ENCODE measurements around the gene ABLIM1.

ABLIM1 gene

DNA sequence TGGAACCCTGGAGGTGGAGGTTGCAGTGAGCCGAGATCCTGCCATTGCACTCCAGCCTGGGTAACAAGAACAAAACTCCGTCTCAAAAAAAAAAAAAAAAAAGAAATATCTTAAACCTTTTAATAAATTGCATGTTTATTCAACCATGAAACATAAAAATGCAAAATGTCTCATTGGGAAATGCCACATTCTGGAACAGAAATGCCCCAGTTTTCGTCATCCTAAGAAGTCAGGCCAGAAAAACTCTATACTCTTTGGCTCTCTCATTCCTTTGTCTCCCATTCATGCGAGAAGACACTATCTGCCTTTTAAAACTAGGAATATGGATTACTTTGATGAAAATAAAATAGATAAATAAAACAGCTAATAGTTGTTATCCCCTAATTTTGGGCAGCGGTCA is 21.5 kb upstream of the ABLIM1 start:
- peak; percentile 19 for DNase-seq (ENCODE audit: low read depth)

DNA sequence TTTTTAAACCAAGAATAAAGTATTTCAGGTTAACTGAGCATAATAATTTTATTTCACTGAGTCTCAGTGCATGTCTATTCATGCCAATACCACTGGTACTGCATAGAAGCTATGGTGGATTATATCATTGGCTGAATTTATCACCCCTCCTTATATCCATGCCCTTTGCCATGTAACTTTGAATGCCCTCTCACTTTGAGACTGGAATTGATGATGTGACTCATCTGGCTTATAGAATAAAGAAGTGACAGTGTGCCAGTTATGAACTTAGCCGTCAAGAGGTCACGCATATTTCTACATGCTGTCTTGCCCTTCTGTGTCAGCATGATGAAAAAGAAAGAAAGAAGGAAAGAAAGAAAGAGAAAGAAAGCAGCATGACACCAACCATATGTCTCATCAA is 20.7 kb upstream of the ABLIM1 start:
- DNase-seq (ENCODE audit: low read depth) = no peak

DNA sequence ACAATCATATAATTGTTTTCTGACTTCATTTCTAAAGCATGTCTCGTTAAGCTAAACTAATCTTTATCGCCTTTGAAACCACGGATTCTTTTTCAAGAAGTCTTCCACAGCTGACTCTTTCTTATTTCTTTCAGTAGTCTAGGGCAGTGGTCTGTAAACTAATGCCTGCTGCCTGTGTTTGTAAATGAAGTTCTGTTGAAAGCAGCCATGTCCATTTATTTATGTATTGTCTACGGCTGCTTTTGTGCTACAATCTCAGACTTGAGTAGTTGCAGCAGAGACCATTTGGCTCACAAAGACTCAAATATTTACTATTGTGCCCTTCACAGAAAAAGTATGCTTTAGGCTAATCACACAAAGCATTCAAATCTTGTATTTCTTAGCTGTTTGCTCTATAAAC is 20.3 kb upstream of the ABLIM1 start:
- DNase-seq (ENCODE audit: low read depth) = no peak

DNA sequence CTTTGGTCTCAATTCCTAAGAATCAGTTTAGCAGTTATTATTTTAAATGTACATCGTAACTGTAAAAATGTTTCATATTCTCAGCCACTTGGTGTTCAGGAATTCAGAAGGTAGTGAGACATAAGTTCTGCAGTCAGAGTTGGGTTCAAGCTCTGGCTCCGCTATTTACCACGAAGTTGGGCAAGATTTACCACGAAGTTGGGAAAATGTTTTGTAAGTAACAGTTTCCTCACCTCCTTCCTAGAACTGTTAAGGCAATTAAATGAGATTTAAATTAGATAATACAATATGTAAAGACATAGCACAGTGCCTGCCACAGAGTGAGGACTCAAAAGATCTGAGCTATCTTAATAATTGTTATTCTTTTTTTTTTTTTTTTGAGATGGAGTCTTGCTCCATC is 16.3 kb upstream of the ABLIM1 start:
- no peak for DNase-seq (ENCODE audit: low read depth)

DNA sequence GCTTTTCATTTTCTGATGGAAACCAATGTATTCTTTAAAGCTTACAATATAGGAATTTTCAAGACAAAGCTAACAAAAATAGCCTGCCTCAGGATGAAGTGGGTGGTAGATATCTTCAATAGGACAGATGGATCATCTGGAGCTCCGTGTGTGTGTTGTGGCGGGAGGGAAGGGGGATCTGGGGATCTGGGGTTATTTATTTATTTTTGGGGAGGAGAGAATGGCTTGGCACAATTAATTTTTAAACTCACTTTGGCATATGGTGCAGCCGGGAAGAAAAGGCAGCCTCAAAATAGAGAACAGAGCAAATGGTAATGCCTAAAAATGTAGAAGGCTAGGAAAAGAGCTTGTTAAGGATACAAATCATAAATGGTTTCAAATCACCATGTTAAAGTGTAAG is 11.6 kb upstream of the ABLIM1 start:
- DNase-seq (ENCODE audit: low read depth) = no peak

DNA sequence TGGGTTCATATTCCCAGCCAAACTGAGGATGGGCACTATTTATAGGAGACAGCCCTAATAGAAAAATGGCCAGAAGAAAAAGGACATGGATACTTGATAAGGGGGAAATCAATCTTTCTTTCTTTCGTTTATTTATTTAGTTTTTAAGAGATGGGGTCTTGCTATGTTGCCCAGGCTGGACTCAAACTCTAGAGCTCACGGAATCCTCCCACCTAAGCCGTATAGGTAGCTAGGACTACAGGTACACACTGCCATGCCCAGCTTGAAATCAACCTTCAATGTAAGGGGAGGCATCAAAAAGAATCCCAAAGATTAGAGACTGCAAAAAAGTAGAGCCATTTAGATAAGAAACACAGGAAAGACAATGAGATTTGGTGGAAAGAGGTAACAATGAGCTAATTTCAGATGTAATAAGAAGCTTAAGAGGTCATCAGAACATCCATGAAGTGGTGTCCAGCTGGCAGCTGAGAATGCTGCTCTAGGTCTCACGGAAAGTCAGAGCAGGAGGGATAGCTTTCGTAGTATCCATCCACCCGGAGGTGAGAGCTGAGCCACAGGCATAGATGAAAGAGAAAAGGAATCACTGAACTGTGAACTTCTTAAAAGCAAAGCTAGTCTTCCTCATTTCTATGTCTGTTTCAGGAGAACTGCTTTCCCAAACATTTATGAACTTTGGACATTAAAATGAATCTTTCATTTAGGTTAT is 10.5 kb upstream of the ABLIM1 start:
- no peak for DNase-seq (ENCODE audit: low read depth)

DNA sequence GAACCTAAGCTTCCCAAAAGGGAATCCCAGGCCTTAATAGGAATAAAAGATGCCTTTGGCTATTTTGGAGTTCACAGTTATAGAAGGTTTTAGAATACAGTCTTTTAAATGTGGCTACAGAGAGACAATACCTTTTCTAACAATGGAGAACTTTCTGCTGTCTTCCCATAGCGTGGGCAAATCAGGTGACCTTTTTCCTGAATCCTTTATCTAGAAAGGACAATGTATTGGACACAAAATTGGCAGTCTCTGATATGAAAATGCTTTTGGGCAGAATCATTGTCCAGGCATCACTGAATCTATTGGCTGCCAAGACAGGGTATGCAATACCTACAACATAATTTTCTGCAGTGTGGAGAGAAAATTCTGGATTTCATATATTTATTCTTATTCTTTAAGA is 7.8 kb upstream of the ABLIM1 start:
- DNase-seq (ENCODE audit: low read depth) = no peak

DNA sequence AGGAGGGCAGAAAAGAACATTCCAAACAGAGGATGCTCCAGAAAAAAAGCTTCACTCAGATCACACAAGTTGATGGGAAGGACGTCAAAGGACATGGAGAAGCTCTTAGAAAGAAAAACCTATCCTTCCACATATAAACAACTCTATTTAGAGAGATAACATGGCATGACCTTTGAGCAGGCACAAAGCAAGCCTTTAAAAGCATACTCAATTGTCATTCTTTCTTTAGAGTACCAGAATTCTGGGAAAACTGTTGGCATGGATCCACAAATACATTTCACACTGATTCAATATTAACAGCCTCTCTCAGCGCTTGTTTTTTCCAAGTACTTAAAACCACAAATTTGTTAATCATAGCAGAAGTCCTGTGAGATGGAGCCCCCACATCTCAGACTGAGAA is 7.3 kb upstream of the ABLIM1 start:
- DNase-seq (ENCODE audit: low read depth) = no peak

DNA sequence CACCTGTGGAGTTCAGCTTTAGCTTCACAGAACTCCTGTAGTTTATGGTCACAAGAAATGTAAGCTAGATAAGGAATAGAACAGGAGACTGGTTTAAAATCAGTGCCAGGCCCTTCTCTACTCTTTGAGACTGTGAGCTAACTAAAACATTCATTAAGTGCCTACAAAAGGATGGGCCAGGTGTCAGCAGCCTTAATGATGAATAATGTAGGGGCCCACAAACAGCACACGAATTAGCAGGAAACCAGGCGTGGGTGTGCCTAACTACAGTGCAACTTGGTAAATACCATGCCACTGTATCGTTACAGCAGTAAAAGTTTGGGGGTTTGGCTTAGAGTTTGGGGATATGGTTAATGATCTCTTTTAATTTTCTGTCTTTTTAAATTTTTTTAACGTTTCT is 6.1 kb upstream of the ABLIM1 start:
- no peak for DNase-seq (ENCODE audit: low read depth)

DNA sequence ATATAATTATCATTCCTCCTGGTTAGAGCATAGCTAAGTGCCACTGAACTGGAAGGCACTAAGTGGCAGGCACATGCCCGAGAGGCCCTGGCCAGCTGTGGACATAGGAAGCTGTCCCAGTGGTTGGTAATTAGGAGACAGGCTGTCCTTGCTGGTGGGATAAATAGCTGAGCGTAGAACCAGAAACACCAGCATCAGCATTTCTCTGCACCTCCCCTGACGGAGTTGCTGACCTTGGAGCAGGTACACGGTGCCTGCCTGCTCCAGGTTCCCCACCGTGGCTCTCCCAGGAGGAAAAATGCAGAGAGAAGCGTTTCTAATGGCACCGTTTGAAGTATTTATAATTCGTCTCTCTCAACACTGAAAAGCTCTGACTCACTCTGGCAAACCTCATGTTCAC is 5.6 kb upstream of the ABLIM1 start:
- no peak for DNase-seq (ENCODE audit: low read depth)

DNA sequence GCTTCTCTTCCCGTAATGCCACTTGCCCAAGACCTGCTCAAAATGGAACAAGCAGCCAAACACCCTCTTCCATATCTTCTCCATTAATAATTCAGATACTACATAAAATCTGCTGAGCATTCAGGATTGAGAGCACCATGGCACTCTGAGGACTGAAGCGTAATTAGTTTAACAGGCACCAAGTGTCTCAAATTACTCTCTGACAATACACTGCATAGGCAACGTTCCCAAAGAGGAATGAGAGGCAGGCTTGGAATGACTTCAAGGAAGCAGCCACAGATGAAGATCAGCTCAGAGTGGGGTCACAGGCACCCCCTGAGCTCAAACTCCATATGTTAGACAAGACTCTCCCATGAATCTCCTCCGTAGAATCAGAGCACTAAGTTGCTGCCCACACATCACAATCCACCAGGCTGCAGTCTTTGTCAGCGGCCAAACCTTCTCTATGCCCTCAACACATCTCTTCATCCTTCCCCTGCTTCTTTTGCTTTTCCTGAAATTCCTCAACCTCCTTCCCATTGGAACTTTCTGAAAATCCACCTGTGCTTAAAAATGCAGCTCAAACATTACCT is 4.7 kb upstream of the ABLIM1 start:
- DNase-seq (ENCODE audit: low read depth) = no peak

DNA sequence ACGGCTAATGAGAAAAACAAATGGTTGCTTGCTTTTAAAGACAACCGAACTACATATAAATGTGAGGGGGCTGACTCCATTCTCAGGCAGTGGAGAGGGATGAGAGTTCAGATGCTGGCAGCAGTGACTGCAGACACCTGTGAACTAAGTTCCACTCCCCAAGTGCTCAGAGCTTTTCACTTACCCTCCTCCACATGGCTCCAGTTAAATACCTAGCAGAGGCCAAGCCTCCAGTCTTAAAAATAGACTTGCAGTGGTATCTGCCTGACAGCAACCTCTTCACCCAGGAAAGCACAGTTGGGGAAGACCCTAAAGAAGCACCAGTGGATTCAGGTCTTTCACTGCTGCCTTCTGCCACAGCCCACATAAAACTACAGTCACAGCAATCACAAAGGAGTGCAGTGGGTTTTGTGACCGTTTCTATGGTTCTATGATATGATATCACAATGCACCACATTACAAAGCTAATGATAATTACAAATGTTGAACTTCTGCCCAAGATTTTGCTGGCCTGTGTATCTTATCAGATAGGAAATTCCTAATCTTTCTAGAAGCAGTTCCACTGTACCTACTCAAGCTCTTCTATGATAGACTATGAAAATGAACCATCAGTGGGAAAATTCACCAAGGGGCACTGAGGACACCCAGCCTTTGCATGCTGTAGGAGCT is 3.3 kb upstream of the ABLIM1 start:
- no peak for DNase-seq (ENCODE audit: low read depth)

DNA sequence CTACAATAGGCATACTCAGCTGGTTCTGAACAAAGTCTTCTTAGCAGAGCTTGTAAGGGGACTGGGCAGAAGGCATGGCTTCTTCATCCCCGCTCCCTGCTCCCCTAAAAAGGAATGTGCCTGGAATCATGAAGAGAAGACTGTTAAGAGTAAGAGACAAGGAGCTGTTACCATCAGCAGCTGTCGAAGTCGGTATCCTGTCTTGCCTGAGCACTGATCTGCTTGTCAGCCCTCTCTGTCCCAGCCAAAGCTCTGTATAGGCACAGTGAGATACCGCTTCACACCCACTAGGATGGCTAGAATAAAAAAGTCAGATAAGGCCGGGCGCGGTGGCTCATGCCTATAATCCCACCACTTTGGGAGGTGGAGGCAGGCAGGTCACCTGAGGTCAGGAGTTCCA is 2.4 kb downstream of the ABLIM1 start:
- no peak for DNase-seq (ENCODE audit: low read depth)

DNA sequence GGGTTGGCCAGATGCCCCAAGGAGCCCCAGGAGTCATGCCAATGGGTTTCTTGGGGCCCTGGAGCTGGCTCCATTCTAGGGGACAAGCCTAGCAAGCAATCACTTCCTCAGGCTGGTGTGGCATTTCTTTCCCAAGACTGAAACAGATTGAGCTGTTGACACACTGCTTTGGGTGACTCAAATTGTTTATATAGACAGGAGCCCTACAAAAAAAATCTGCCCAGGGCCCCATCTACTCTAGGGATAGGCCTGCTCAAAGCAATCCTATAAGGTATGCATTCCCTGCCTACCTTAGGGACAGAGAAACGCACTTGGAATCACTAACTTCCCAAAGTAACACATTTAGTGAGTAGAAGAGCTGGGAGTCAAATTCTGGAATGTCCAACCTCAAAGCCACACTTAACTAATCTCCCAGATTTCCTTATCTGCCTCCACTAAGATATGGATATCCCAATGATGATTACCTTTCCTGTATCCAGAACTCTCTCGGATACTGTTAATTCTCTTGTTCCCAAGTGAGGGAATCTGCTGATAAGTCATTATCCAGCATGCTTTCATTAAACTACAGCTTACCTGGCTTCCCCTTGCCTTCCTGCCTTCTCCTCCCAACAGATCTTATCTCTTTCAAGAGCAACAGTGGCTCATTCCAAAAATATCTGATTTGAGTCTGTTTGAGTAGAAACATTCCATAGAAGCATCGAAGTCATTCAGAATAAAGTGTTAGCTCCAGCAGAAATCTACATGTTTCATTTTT is 3.1 kb downstream of the ABLIM1 start:
- DNase-seq (ENCODE audit: low read depth) = no peak

DNA sequence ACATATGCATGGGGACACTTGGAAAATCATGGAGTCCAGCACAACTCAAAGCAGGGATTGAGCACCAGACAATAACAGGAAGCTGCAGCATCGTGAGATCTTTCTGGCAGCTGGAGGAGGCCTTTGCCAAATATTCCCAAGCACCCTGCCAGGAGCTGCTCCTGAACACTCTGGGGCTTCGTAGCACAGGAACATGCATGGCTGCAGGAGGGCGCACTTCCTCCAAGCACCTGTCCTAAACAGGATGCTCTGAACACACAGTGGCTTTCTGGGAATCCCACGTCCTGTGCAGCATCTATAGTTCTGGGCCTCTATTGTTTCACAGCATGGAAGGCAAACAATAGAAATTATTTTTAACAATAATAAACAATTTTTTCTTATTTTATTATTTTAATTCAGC is 4.1 kb downstream of the ABLIM1 start:
- no peak for DNase-seq (ENCODE audit: low read depth)

DNA sequence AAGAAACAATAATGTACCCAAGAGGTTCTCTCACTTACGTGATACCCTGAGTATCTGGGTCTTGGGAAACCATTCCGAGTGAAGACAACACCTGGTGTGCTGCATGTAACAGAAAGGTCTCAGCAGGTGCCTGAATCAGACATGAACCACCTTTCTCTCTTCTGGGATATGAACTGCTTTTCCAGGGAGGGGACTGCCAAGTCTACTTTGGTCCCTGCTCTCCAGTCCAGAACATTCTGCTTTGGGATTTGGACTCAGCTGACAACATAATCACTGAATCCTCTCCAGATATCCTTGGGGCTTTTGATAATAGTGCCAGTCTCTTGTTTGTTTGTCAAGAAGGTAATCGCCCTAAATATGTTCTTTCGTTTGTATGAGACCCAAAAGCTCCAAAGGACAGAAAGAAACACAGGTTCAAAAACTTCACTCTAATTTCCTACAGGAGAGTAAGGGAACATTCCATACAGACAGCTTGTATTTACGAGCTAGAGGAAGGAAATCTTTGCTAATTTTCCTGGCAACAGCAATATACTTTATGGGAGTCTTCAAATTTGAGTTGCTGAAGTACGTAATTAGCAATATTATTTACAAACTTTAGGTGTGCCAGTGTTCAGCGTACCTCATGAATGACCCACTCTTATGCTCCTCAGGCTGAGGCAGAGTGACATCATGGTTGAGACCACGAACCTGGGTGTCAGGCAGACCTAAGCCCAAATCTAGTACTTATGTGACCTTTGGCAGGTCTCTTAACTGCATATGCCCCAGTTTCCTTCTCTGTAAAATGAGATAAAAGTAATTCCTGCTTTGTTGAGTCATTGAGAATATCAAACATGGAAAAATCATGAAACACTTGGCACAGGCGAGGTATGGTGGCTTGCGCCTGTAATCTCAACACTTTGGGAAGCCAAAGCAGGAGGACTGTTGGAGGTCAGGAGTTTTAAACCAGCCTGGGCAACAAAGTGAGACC is 5.4 kb downstream of the ABLIM1 start:
- no peak for DNase-seq (ENCODE audit: low read depth)

DNA sequence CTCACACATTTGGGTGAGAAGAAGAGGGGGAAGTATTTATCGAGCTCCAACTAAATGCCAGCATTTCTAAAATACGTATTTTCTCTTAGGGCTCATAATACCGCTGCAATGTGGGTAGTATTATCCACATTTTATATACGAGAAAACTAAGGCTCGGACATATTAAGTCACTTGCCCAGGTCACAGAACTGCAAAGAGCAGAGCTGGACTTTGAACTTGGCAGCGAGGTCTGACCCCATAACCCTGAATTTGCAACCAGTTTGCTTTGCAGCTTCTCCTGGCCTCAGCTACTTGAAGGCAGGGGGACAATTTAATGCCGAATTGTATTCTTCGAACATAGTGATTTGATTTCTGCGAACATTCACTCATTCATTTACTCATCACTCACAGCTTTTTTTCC is 7.2 kb downstream of the ABLIM1 start:
- DNase-seq (ENCODE audit: low read depth) = no peak

DNA sequence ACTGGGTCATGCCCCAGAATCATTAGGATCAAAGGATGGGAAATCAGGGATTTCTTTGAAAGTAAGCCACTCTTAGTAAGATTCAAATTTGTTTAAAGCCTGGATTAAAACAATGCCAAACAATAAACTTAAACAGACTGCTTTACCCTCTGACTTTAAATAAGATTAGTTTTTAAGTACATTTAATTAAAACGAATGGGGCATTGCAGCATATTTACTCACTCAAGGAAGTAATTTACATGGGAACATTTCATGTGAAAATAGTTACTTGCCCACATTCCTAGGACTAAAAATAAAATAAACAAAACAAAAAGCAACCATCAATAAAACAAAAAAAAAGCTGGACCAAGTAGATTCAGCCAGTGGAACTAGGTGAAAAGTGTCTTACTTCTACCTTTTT is 7.8 kb downstream of the ABLIM1 start:
- DNase-seq (ENCODE audit: low read depth) = no peak

DNA sequence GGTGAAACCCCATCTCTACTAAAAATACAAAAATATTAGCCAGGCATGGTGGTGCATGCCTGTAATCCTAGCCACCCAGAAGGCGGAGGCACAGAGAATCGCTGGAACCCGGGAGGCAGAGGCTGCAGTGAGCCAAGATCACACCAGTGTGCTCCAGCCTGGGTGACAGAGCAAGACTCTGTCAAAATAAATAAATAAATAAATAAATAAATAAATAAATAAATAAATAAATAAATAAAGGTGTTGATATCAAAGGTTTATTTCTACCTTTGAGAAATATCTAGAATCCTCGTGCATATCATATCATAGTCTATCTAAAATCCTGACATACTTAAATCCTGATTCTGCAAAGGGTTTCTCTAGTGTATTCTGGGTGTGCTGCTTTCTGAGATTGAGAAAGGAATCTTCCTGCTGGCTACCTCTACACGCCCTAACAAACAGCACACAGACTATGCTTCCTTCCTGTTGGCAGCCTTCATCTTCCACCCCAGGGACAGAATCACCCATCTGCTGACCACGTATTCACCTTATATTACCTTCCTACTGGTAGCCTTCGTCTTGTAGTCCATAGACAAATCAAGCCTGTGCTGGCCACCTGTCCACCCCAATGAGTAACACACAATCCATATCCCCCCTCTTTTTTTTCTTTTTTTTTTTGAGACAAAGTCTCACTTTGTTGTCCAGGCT is 8.7 kb downstream of the ABLIM1 start:
- no peak for DNase-seq (ENCODE audit: low read depth)

DNA sequence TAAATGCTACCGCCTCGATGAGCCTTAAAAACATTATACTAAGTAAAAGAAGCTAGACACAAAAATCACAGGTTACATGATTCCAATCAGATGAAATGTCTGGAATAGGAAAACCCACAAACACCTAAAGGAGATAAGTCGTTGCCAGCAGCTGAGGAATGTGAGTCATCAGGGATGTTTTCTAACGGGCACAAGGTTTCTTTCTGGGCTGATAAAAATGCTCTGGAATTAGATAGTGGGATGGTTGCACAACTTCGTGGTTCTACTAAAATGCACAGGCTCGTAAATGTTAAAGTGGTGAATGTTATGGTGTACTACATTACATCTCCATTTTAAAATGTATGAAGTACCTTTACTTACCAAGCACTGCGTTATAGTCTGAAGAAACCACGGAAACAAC is 9.7 kb downstream of the ABLIM1 start:
- no peak for DNase-seq (ENCODE audit: low read depth)

DNA sequence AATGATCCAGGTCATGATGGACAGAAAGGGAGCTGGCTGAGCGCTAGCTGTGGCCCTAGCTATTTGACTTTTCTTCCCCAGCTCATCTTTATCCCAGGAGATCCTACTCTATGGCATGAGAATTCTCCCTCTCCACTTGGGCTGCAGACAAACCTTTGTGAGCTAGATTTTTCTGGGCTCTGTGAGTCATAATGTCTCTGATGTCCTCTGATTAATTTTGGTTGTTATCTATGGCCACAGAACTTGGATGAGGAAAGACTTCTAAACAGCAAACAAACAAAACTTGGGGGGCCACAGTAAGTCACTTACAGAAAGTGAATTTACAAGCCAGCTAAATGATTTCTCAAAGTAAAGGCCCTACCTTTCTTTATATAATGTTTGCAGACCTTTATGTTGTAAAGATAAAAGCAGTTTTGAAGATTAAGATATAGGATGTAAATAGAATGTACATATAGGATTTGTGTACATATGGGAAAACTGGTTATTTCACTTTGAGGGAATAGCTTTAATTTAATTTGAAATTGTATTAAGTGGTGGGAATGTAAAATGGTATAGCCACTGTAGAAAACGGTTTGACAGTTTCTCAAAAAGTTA is 10.4 kb downstream of the ABLIM1 start:
- no peak for DNase-seq (ENCODE audit: low read depth)

Measured in fibroblast of gingiva (primary cell).